Spleen (tissue), 11 donors: ENCODE results near the gene MKS1. TPM values are rescaled to one million over a fixed set of nuclear protein-coding genes. Genes with fewer than 3 reads are reported as not detected.

Experiments used
- DNase-seq: peaks from one replicate; pipeline ENCODE4 v3.0.0-alpha.2; 2020
- H3K27ac ChIP-seq, 8 donors: fragments of 200-600 bp; sonication (generic) in 7 of 8; 1 replicate in 4 of 8; 2 replicates in 4 of 8; pipeline versions ENCODE4 v1.5.0 to v1.8.0; 2016 to 2021; ENCODE audit warnings: inconsistent platforms in 4 of 8, mild to moderate bottlenecking in 4 of 8, moderate library complexity in 1 of 8
- H3K27me3 ChIP-seq, 7 donors: fragments of 200-600 bp; sonication (generic) in 6 of 7; replicated peaks in 1 of 7; 1 replicate in 4 of 7; 2 replicates in 3 of 7; pipeline versions ENCODE4 v1.5.0 to v1.8.0; 2016 to 2021; ENCODE audit warnings: inconsistent platforms in 3 of 7, mild to moderate bottlenecking in 1 of 7
- H3K36me3 ChIP-seq, 6 donors: fragments of 200-600 bp; sonication (generic) in 5 of 6; 1 replicate in 4 of 6; 2 replicates in 2 of 6; pipeline versions ENCODE4 v1.5.0 to v1.8.0; 2016 to 2021; ENCODE audit warnings: inconsistent platforms in 2 of 6
- H3K4me1 ChIP-seq, 6 donors: fragments of 200-600 bp; sonication (generic) in 5 of 6; 1 replicate in 3 of 6; 2 replicates in 3 of 6; pipeline versions ENCODE4 v1.5.0 to v1.8.0; 2016 to 2021; ENCODE audit warnings: inconsistent platforms in 3 of 6
- H3K4me3 ChIP-seq, 8 donors: fragments of 200-600 bp; sonication (generic) in 7 of 8; 1 replicate in 4 of 8; 2 replicates in 4 of 8; pipeline versions ENCODE4 v1.5.0 to v1.8.0; 2016 to 2021; ENCODE audit warnings: inconsistent platforms in 4 of 8, mild to moderate bottlenecking in 4 of 8, moderate library complexity in 2 of 8
- H3K9me3 ChIP-seq, 8 donors: fragments of 200-600 bp; sonication (generic) in 7 of 8; 1 replicate in 4 of 8; 2 replicates in 4 of 8; pipeline versions ENCODE4 v1.5.0 to v1.8.0; 2016 to 2021; ENCODE audit warnings: inconsistent platforms in 4 of 8
- POLR2A ChIP-seq, 3 donors: fragments of 450-650 bp; IDR thresholded peaks; one replicate each; pipeline ENCODE4 v1.5.1; 2017; ENCODE audit warnings: antibody characterized with exemption in 3 of 3, mild to moderate bottlenecking in 1 of 3
- POLR2AphosphoS5 ChIP-seq, 3 donors: sonication (generic); formaldehyde crosslinking; IDR thresholded peaks; one replicate each; pipeline ENCODE4 v1.5.1; 2017; ENCODE audit warnings: antibody characterized with exemption in 3 of 3
- WGBS, 5 donors: extraction: QIAGEN DNeasy Blood & Tissue Kit in 3 of 5; methylation state at CpG; one replicate each; pipeline versions ENCODE4 v1.1.5 to v1.1.7; 2013 to 2018; 5-methylcytosine and 5-hydroxymethylcytosine counted together
- intact Hi-C: fragments of 100-400 bp; cut with DNase I; formaldehyde crosslinking; loops from one replicate; pipeline ENCODE4 v1.15.0; 2023; ENCODE audit warnings: low total_unique reads
- polyA plus RNA-seq, 3 donors: library from polyadenylated mRNA; stranded (reverse); fragments of 200-250 nt; gene quantifications; one replicate each; pipeline ENCODE4 v1.2.1, GENCODE V29; 2013
- total RNA-seq, 7 donors: library from RNA; depleted of rRNA in 3 of 7; stranded (reverse); fragments of >200 nt in 3 of 7; fragmentation: NEBNext Ultra II Directional in 4 of 7; extraction: Animal tissue kit (Norgen Biotek cat#: 25700) in 4 of 7; gene quantifications; one replicate each; pipeline versions ENCODE4 v1.1.0 to v1.2.1, GENCODE V29; 2016 to 2021
- TF ChIP-seq, protein P1 (sequence below), 11 experiments: fragments of 200-600 bp in 7 of 11; fragments of 450-650 bp in 4 of 11; sonication (generic) in 4 of 11; IDR thresholded peaks in 8 of 11; conservative IDR thresholded peaks in 3 of 11; 1 replicate in 7 of 11; 2 replicates in 4 of 11; pipeline versions ENCODE4 v1.4.0 to v1.8.0; 2016 to 2021; ENCODE audit warnings: antibody characterized with exemption in 11 of 11, inconsistent platforms in 4 of 11, mild to moderate bottlenecking in 1 of 11
- donor health status: healthy with polysubstance abuse.
- donor health status: DM: no; HTN: no; CAD: no; lungs with moderate emphysema.
- donor health status: DM: no; HTN: no; CAD: no.
- donor health status: Bipolar disorder and iron deficiency.
- donor health status: healthy.
- donor health status: DM: no; HTN: no; CAD: no.
- donor health status: DM: yes; HTN: yes; CAD: no.

Gene MKS1
- total and polyA plus RNA-seq, 10 donors: 8.1 to 17.1 (median 13.0) TPM

DNA sequence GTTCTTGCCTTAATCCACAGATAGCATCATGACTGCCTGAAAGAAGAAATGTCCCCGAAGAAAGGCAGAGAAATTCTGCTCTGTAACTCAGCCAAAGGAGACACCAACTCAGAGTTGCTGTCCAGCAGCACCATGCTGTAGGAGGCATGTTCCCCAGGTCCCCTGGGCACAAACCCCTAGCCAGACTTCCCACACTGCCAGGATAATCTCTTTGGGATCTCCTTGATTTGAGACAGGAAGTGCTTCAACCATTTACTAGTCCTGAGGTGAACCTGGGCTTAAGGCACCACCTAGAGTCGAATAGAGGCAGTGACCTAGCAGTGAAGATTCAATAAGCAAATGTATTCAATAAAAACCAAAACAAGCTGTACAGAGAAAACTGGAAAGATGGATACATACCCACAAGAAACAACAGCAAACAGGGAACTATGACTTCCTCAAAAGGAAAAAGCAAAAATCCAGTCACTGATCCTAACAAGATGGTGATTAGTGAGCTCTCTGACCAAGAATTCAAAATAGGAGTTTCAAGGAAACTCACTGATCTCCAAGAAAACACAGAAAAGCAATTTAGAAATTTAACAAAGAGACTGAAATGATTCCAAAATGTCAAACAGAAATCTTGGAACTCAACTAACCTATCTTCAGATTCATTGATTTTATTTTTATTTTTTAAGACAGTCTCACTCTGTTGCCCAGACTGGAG, 46.5 kb downstream of the MKS1 start:
- H3K4me3 ChIP-seq: no peak overlapping the region
- peaks cover 0 to 27% (median 5%) of the 10 kb centered on the region in 6 donors for H3K4me1 ChIP-seq
- peaks cover 0 to 22% (median 8%) of the 10 kb centered on the region in 7 donors for H3K27me3 ChIP-seq
- H3K36me3 ChIP-seq: no peaks in the 10 kb centered on the region
- intact Hi-C loops: loop anchor here (5.0 kb wide), 1 partner anchor 50 kb away; no protein-coding TSS in a partner anchor
- no peak for TF ChIP-seq POLR2A (IDR thresholded peaks at IDR 0.05)
- TF ChIP-seq, protein P1, sequence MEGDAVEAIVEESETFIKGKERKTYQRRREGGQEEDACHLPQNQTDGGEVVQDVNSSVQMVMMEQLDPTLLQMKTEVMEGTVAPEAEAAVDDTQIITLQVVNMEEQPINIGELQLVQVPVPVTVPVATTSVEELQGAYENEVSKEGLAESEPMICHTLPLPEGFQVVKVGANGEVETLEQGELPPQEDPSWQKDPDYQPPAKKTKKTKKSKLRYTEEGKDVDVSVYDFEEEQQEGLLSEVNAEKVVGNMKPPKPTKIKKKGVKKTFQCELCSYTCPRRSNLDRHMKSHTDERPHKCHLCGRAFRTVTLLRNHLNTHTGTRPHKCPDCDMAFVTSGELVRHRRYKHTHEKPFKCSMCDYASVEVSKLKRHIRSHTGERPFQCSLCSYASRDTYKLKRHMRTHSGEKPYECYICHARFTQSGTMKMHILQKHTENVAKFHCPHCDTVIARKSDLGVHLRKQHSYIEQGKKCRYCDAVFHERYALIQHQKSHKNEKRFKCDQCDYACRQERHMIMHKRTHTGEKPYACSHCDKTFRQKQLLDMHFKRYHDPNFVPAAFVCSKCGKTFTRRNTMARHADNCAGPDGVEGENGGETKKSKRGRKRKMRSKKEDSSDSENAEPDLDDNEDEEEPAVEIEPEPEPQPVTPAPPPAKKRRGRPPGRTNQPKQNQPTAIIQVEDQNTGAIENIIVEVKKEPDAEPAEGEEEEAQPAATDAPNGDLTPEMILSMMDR (IDR thresholded peaks at IDR 0.05 in 8 of 11, conservative IDR thresholded peaks at IDR 0.05 in 3 of 11): peak; percentile 31 to 72 (median 55)
- DNase-seq: no peak
- WGBS, 5 donors: 31 to 41% (median 38%) methylated on average over 2 of the region's 2 CpGs
- no peaks in the 10 kb centered on the region for H3K9me3 ChIP-seq
- H3K27ac ChIP-seq: peak overlapping the region in 2 of 8 donors; percentile 16 to 82

DNA sequence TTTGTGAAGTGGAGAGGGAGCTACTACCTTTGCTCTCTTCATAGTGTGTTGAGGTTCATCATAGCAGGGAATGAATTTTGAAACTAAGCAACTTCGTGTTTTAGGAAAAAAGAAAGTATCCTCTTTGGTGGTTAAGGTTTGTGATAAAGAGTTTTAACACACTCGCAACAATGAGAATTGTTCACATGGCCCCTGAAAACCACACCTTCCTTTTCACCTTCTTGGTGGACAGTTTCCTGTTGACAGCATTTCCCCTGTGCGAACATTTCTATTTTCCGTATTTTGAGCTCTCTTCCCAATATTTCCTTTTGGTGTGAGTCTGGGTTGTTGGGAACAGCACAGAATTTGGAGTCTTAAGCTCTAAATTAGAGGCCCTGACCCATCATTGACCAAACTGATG, 48.4 kb downstream of the MKS1 start:
- Histone ChIP-seq H3K36me3 (no peaks in the 10 kb centered on the region), H3K4me1 (peaks cover 0 to 27% (median 5%) of the 10 kb centered on the region in 6 donors), H3K9me3 (no peaks in the 10 kb centered on the region), H3K27me3 (peaks cover 0 to 22% (median 4%) of the 10 kb centered on the region in 7 donors), H3K27ac (peak overlapping the region in 4 of 8 donors; percentile 50 to 82 (median 56)), H3K4me3 (no peak overlapping the region)
- TF ChIP-seq POLR2A (IDR thresholded peaks at IDR 0.05) (no peak), POLR2AphosphoS5 (IDR thresholded peaks at IDR 0.05) (no peak)
- TF ChIP-seq, protein P1 (IDR thresholded peaks at IDR 0.05 in 8 of 11, conservative IDR thresholded peaks at IDR 0.05 in 3 of 11): no peak
- 20 to 39% (median 25%) methylated on average over 4 of the region's 4 CpGs for WGBS, 5 donors
- no peak for DNase-seq
- intact Hi-C loops: loop anchor here (5.0 kb wide), 1 partner anchor 48 kb away; no protein-coding TSS in a partner anchor

DNA sequence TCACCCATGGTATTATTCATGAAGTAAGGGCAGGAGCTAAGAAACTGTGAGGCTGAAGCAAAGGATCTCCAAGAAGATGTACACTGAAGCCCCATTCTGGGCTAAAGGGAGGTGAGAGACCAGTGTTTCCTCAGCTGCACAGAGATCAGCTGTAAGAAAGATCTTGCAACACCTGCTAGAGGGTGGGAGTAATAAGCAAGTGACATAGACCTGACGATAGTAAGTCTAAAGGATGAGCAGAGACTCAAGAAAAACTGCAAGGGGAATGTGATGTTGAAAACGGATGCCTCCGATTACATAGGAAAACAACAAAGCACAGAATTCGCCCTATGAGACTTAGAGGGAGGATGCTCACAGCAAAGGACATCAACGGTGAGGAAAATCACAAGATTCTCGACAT, 52.4 kb downstream of the MKS1 start, which contains the start of gene OR4D2:
OR4D2 (plus strand) TSS at position 301 of the 400 bp plus-strand sequence. CDS start 2,674 bp downstream, outside the sequence.
- no peak for DNase-seq
- WGBS, 5 donors: 63 to 75% (median 70%) methylated on average over 6 of the region's 6 CpGs
- TF ChIP-seq POLR2AphosphoS5 (IDR thresholded peaks at IDR 0.05): no peak
- no peak for TF ChIP-seq POLR2A (IDR thresholded peaks at IDR 0.05)
- TF ChIP-seq, protein P1 (IDR thresholded peaks at IDR 0.05 in 8 of 11, conservative IDR thresholded peaks at IDR 0.05 in 3 of 11): no peak
- Histone ChIP-seq H3K27me3 (peaks cover 0 to 19% (median 4%) of the 10 kb centered on the region in 7 donors), H3K27ac (no peak within 1 kb of the TSS), H3K36me3 (no peaks in the 10 kb centered on the region), H3K4me1 (peaks cover 0 to 20% (median 2%) of the 10 kb centered on the region in 6 donors), H3K9me3 (no peaks in the 10 kb centered on the region), H3K4me3 (no peak within 1 kb of the TSS)
- intact Hi-C loops: no loop called here

DNA sequence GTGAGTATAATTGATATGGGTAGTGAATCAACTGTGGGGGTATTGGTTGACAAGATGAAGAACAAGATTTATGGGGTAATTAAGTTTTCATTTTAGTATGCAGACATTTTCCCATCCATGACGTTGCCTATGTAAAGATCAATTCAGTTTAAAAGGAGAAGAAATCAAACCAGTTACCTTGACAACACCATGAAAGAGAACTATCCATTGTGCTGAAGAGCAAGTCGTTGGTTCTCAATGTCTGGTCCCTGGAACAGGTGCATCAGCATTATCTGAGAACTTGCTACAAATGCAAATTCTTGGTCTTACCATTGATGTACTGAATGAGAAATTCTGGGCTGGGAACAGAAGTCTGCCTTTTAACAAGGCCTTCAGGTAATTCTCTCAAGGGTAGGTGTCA, 53.1 kb downstream of the MKS1 start:
- H3K4me1 ChIP-seq: peaks cover 0 to 13% (median 1%) of the 10 kb centered on the region in 6 donors
- H3K9me3 ChIP-seq: no peaks in the 10 kb centered on the region
- peaks cover 0 to 19% (median 4%) of the 10 kb centered on the region in 7 donors for H3K27me3 ChIP-seq
- DNase-seq: no peak
- intact Hi-C loops: no loop called here
- H3K36me3 ChIP-seq: no peaks in the 10 kb centered on the region
- H3K27ac ChIP-seq: no peak overlapping the region
- TF ChIP-seq, protein P1 (IDR thresholded peaks at IDR 0.05 in 8 of 11, conservative IDR thresholded peaks at IDR 0.05 in 3 of 11): no peak
- no peak for TF ChIP-seq POLR2A (IDR thresholded peaks at IDR 0.05)
- no peak for TF ChIP-seq POLR2AphosphoS5 (IDR thresholded peaks at IDR 0.05)
- 11 to 20% (median 19%) methylated on average over 2 of the region's 2 CpGs for WGBS, 5 donors
- no peak overlapping the region for H3K4me3 ChIP-seq
